Measurements from ENCODE around the gene ATP8A2. TPM values are rescaled to one million over a fixed set of nuclear protein-coding genes. Genes with fewer than 3 reads are reported as not detected.

The ATP8A2 gene
- total and polyA plus RNA-seq, 2 of the 4 experiments (the other 2 are of a cell fraction), result 0.02 to 0.18 TPM

- Histone ChIP-seq H2AK9ac (replicated peaks; ENCODE audit: low read depth, low read length, poor library complexity) (no peak overlapping the region), H3K27me3 (ENCODE audit: control insufficient read depth, insufficient read depth, low read length) (no peaks in the 10 kb centered on the region), H2BK5ac (ENCODE audit: low read depth, low read length, poor library complexity, severe bottlenecking) (no peak overlapping the region), H3K4me3 (ENCODE audit: insufficient read depth, low read depth, low read length) (no peak overlapping the region), H4K5ac (ENCODE audit: low read depth, low read length) (no peak overlapping the region), H3K4me2 (ENCODE audit: low read depth, low read length) (no peak overlapping the region), H2AK5ac (ENCODE audit: low read depth, low read length) (no peak overlapping the region), H2AFZ (replicated peaks; ENCODE audit: low read length, poor library complexity) (no peak overlapping the region), H3K27ac (ENCODE audit: insufficient read depth, low read length) (no peak overlapping the region), H3K9me3 (ENCODE audit: control insufficient read depth, insufficient read depth, low read length) (no peaks in the 10 kb centered on the region), H3K23ac (ENCODE audit: low read depth, low read length) (no peak overlapping the region), H4K8ac (ENCODE audit: low read depth in 2 of 2, low read length in 2 of 2) (no peak overlapping the region), H3K18ac (ENCODE audit: low read depth, low read length) (no peak overlapping the region), H3K9ac (ENCODE audit: low read depth, low read length) (no peak overlapping the region), H3K4ac (ENCODE audit: low read depth, low read length) (no peak overlapping the region), H3K56ac (ENCODE audit: extremely low read depth, insufficient read depth, low read length) (no peak overlapping the region), H3K36me3 (ENCODE audit: control insufficient read depth, insufficient read depth, low read length) (no peaks in the 10 kb centered on the region), H3K79me1 (ENCODE audit: low read depth in 1 of 2, low read length in 2 of 2) (no peaks in the 10 kb centered on the region), H4K91ac (ENCODE audit: insufficient read depth, low read depth, low read length) (no peak overlapping the region), H4K20me1 (ENCODE audit: insufficient read depth, low read length) (no peaks in the 10 kb centered on the region), H2BK15ac (ENCODE audit: low read depth, low read length) (no peak overlapping the region), H3K4me1 (ENCODE audit: control insufficient read depth, insufficient read depth, low read length) (no peaks in the 10 kb centered on the region), H2BK20ac (ENCODE audit: low read depth, low read length) (no peak overlapping the region), H2BK120ac (ENCODE audit: low read depth, low read length) (no peak overlapping the region), H3K9me1 (ENCODE audit: insufficient read depth, low read length) (no peaks in the 10 kb centered on the region), H3K14ac (replicated peaks; ENCODE audit: low read depth, low read length) (no peak overlapping the region)
- BruUV-seq (replicated peaks), result no TSS peak
- CTCF ChIA-PET, result interaction anchor here (1.4 kb wide), 1 partner anchor 9 kb away, joined by 4 read pairs; no protein-coding TSS in a partner anchor
- in situ Hi-C loops (cut with MboI; ENCODE audit: low sequenced_read_pairs) (no loop called here), intact Hi-C loops (cut with micrococcal nuclease) (no loop called here), dilution Hi-C loops (cut with HindIII; ENCODE audit: low sequenced_read_pairs, unreplicated experiment) (no loop called here)
- POLR2A ChIA-PET (ENCODE audit: unreplicated experiment), result no interaction called here
- no peak for ATAC-seq (ENCODE audit: low read depth)
- TF ChIP-seq RAD21 (IDR thresholded peaks at IDR 0.05; ENCODE audit: low read length) (no peak), CTCF (conservative IDR thresholded peaks at IDR 0.05; ENCODE audit: low read depth, low read length) (no peak), MAFK (IDR thresholded peaks at IDR 0.05; ENCODE audit: low read depth, low read length) (no peak), BHLHE40 (IDR thresholded peaks at IDR 0.05; ENCODE audit: low read depth, low read length) (no peak), POLR2A (IDR thresholded peaks at IDR 0.05; ENCODE audit: low read depth, low read length) (no peak), MXI1 (IDR thresholded peaks at IDR 0.05; ENCODE audit: borderline replicate concordance, low read depth, low read length) (no peak)
- DNase-seq, result no peak
- WGBS, 2 experiments (ENCODE audit: extremely low coverage in 2 of 2, insufficient read length in 1 of 2), result no CpG with 5 or more reads among the region's 2 CpGs
Measured at GRCh38 chr13:25578526-25578925, 206.8 kb downstream of the ATP8A2 start.
